Measurements from ENCODE around the gene FAM163B. TPM values are rescaled to one million over a fixed set of nuclear protein-coding genes. Genes with fewer than 3 reads are reported as not detected.

The FAM163B gene
- total and polyA plus RNA-seq, 2 of the 8 experiments (the other 6 are each of a cell fraction or from before 2014, with no cell fraction given): 0.63 to 1.0 TPM

GRCh38 chr9:133553123-133553522, 56.1 kb downstream of the FAM163B start:
- no peak overlapping the region for H3K4ac ChIP-seq (replicated peaks; ENCODE audit: insufficient read length, low read depth, low read length)
- H2AK5ac ChIP-seq (ENCODE audit: low read depth, low read length): no peak overlapping the region
- FAIRE-seq: no peak
- no peak overlapping the region for H3K14ac ChIP-seq (ENCODE audit: insufficient read length)
- no peak overlapping the region for H2BK20ac ChIP-seq (ENCODE audit: low read length)
- ChIA-PET POLR2A (ENCODE audit: partially characterized antibody) (no interaction called here), CTCF (ENCODE audit: partially characterized antibody) (interaction anchor here (0.8 to 1.9 kb wide), 10 partner anchors 10 to 50 kb away, joined by 3 to 9 read pairs (median 3); partner anchors contain the start of gene ADAMTSL2)
- no peak overlapping the region for H3K23ac ChIP-seq (ENCODE audit: insufficient read length)
- no peak overlapping the region for H3K4me2 ChIP-seq (ENCODE audit: insufficient read depth in 1 of 2, low read depth in 2 of 2, low read length in 2 of 2)
- no peaks in the 10 kb centered on the region for H3K79me2 ChIP-seq (ENCODE audit: control insufficient read depth in 1 of 2, insufficient read depth in 2 of 2, low read length in 2 of 2)
- H4K5ac ChIP-seq (ENCODE audit: insufficient read length, low read depth, low read length): no peak overlapping the region
- H4K91ac ChIP-seq (replicated peaks; ENCODE audit: insufficient read length, low read length): peak overlapping the region; percentile 7
- peaks cover 0 to 7% (median under 1%) of the 10 kb centered on the region in 4 experiments; a peak in 2 of 7 replicates for H3K4me1 ChIP-seq (replicated peaks in 1 of 4; ENCODE audit: control insufficient read depth in 3 of 4, insufficient read depth in 4 of 4, low read length in 3 of 4)
- no peak overlapping the region for H2BK120ac ChIP-seq (replicated peaks; ENCODE audit: low read depth, low read length)
- WGBS, 2 experiments (ENCODE audit: extremely low coverage in 1 of 2, insufficient coverage in 1 of 2, insufficient read length in 1 of 2, insufficient replicate concordance in 2 of 2, low coverage in 1 of 2, low lambda C conversion rate in 2 of 2, missing lambda C conversion rate in 1 of 2): 80% methylated on average over 10 of the region's 10 CpGs; no CpG with 5 or more reads in 1 of the 2 experiments
- no peak overlapping the region for H2BK12ac ChIP-seq (ENCODE audit: low read depth, low read length)
- peaks cover 0 to 4% of the 10 kb centered on the region in 2 experiments for H4K20me1 ChIP-seq (replicated peaks in 1 of 2; ENCODE audit: control insufficient read depth in 1 of 2, insufficient read depth in 2 of 2, low read length in 2 of 2)
- no peak overlapping the region for H2AFZ ChIP-seq (ENCODE audit: low read length)
- no peaks in the 10 kb centered on the region for H3K36me3 ChIP-seq (ENCODE audit: control insufficient read depth in 2 of 4, insufficient read depth in 4 of 4, low read length in 3 of 4)
- TF ChIP-seq MAX (IDR thresholded peaks at IDR 0.05) (peak; percentile 41), CTCF (IDR thresholded peaks at IDR 0.05; ENCODE audit: control extremely low read depth in 1 of 3, insufficient read depth in 1 of 3, low read depth in 1 of 3, low read length in 3 of 3) (peak in 1 of 3 experiments; percentile 31; a peak in 2 of 4 replicates), E2F6 (IDR thresholded peaks at IDR 0.05) (peak; percentile 80), RAD21 (IDR thresholded peaks at IDR 0.05 in 1 of 2, conservative IDR thresholded peaks at IDR 0.05 in 1 of 2; ENCODE audit: low read depth in 2 of 2, low read length in 2 of 2) (peak in 1 of 2 experiments; percentile 16; a peak in 1 of 4 replicates), YY1 (IDR thresholded peaks at IDR 0.05; ENCODE audit: low read depth, low read length) (no peak), KDM1A (IDR thresholded peaks at IDR 0.05; ENCODE audit: borderline replicate concordance, low read length) (no peak)
- H3K79me1 ChIP-seq (ENCODE audit: low read depth, low read length): no peaks in the 10 kb centered on the region; the same call in 1 of the 2 replicates
- H4K8ac ChIP-seq (ENCODE audit: extremely low read depth, insufficient read depth, low read length): no peak overlapping the region
- H3K56ac ChIP-seq (replicated peaks; ENCODE audit: insufficient read length, low read depth, low read length): no peak overlapping the region
- no peak for DNase-seq (ENCODE audit: low read depth in 1 of 2, low spot score in 2 of 2)
- H3K9ac ChIP-seq (replicated peaks in 1 of 4; ENCODE audit: extremely low read depth in 1 of 4, low read depth in 3 of 4, low read length in 3 of 4): no peak overlapping the region
- H2BK5ac ChIP-seq (ENCODE audit: low read depth, low read length): no peak overlapping the region
- H3K4me3 ChIP-seq (ENCODE audit: extremely low read depth in 1 of 4, insufficient read depth in 2 of 4, low read depth in 3 of 4, low read length in 4 of 4): no peak overlapping the region
- no peak overlapping the region for H3K27ac ChIP-seq (ENCODE audit: low read depth, low read length)
- no peak overlapping the region; the same call in 1 of the 2 replicates for H3K18ac ChIP-seq (ENCODE audit: extremely low read depth, low read length)
- no peaks in the 10 kb centered on the region for H3K23me2 ChIP-seq (ENCODE audit: low read depth, low read length)
- H3K27me3 ChIP-seq (replicated peaks in 1 of 4; ENCODE audit: control insufficient read depth in 3 of 4, extremely low read depth in 1 of 4, insufficient read depth in 3 of 4, low read length in 3 of 4): no peaks in the 10 kb centered on the region
- H3K9me3 ChIP-seq (ENCODE audit: insufficient read depth in 2 of 2, low read depth in 1 of 2, low read length in 1 of 2): no peaks in the 10 kb centered on the region
- H2BK15ac ChIP-seq (ENCODE audit: low read length): peak overlapping the region; percentile 46; the same call in 1 of the 2 replicates

All from H1 (cell line).